ENCODE results near the gene YWHAG. TPM values are rescaled to one million over a fixed set of nuclear protein-coding genes. Genes with fewer than 3 reads are reported as not detected.
"Not testable (repeated sequence)": the region's sequence is repeated elsewhere in the genome, so short reads cannot be mapped to it uniquely, and the experiment has no call there.

The YWHAG gene
- total RNA-seq, 1 experiment from 2014 or later = 167 TPM

DNA sequence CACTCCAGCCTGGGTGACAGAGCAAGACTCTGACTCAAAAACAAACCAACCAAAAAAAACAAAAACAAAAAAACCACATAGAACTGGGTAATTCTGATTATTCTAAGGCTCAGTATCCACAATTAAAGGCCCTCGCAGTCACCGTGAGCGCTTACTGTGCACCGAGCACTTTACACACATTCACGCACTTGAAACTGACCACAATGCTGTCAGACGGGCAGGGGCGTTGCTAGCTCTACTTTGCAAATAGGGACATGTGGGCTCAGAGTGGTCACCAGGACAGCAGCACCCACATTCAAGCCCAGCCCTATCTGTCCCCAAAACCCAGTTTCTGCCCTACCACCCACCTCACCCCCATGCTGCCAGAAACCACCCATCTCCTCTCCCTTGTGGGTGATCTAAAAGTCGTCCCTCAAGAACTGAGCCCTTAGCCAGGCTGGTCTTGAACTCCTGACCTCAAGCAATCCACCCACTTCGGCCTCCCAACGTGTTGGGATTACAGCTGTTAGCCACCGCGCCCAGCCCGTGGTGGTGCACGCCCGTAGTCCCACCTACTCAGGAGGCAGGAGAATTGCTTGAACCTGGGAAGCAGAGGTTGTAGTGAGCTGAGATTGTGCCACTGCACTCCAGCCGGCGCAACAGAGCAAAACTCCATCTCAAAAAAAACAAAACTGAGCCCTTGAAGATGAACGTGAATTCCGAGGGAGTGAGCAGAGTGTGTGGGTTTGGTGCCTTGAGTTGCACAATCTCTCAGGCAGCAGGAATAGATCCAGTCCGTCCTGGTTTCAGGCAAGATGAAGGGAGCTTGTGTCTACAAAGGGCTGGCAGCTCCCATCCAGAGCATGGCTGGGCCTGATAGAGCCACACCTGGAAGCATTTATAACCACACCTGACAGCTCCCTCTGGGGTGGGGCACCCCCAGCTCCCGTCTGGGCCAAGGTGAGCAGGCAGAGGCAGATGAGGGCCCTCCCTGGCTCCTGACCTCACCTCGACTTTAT, 61.7 kb downstream of the YWHAG start:
- peak; percentile 89 for DNase-seq (ENCODE audit: low read depth)

- peak; percentile 99 for DNase-seq (ENCODE audit: low read depth)
Measured at GRCh38 chr7:76294344-76295024, 64.3 kb downstream of the YWHAG start.

- no peak for DNase-seq (ENCODE audit: low read depth)
Measured at GRCh38 chr7:76293407-76293901, 65.3 kb downstream of the YWHAG start.

DNA sequence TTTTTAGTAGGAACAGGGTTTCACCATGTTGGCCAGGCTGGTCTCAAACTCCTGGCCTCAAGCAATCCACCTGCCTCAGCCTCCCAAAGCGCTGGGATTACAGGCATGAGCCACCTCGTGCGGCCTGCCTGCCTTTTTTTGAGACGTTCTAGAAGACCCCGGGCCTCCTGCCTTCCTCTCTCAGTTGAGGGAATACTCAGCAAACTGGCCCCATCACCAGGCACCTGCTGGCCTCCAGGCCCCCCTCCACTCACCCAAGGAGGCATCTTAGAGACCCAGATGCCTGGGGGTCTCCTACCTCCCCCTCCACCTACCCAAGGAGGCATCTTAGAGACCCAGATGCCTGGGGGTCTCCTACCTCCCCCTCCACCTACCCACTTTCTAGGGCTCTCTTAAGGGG, 65.9 kb downstream of the YWHAG start:
- DNase-seq (ENCODE audit: low read depth) = not testable (repeated sequence)

GRCh38 chr7:76292213-76292573, 66.6 kb downstream of the YWHAG start:
- no peak for DNase-seq (ENCODE audit: low read depth)

DNA sequence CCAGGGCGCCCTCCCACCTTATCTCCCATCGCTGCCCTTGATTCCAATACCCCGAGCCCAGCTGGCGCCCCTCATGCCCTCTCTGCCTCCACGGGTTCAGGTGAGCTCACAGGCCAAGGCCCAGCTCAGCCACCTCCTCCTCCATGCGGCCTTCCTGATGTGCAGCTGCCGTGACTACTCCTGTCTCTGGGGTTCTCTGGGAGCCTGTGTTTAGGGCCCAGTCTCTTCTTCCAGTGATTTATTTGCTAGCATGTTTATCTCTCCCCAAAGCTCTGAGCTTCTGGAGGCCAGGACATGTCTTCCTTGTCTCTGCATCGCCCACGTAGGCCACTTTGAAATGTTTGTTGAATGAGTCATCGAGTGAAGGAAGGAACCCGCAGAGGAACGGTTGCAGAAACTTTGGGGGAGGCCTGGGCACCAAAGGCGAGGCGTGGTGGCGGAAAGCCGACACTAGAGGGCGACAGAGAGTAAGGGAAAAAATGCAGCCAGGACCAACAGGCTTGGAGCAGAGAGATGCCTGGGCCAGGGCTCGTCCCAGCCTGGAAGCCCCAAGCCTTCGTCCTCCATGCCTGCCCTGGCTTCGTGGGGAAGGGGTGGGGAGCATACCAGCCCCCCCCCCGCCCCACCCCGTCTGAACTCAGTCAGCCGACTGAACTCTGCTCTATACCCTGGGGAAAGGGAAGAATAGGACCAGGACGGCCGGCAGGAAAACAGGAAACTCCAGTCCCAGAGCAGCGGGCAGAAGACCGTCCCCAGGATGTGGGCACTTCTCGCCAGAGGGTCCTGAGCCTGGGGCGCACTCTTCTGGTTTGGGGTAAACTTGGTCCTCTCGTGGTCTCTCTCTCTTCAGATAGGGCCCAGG, 67.2 kb downstream of the YWHAG start:
- peak; percentile 100 for DNase-seq (ENCODE audit: low read depth)

GRCh38 chr7:76290847-76291350, 67.9 kb downstream of the YWHAG start:
- DNase-seq (ENCODE audit: low read depth) = not testable (repeated sequence)

GRCh38 chr7:76286842-76287403, 71.9 kb downstream of the YWHAG start:
- no peak for DNase-seq (ENCODE audit: low read depth)

DNA sequence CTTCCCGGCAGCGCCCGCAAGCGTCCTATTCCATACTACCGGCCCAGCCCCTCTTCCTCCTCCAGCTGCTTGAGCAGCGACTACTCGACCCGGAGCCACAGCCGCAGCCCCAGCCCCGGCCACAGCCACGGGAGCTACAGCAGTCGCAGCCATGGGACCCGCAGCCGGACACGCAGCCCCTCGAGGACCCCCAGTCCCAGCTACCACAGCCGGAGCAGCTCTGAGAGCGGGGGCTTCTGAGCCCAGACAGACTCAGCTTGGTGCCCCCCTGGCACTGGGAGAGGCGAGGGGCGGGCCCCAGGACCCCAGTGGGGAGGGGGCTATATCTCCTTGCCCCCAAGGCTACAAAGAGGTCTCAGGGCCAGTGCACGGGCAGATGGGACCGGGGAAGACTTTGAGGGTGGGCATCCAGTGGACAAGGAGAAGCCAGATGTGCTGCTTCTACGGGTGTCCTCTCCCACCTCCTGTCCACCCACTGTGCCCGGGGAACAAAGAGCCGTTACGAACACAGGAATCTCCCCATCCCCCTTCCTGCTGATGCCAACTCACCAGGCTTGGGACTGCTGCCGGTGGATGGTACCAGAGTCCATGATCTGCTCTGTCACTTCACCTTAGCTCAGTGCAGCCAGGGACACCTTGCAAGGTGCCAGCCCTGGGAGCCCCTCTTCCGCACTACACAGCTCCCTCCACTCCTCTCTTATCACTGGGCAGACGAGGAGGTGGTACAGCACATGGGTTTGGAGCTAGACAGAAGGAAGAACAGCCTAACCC, 73.0 kb downstream of the YWHAG start:
- DNase-seq (ENCODE audit: low read depth) = no peak

DNA sequence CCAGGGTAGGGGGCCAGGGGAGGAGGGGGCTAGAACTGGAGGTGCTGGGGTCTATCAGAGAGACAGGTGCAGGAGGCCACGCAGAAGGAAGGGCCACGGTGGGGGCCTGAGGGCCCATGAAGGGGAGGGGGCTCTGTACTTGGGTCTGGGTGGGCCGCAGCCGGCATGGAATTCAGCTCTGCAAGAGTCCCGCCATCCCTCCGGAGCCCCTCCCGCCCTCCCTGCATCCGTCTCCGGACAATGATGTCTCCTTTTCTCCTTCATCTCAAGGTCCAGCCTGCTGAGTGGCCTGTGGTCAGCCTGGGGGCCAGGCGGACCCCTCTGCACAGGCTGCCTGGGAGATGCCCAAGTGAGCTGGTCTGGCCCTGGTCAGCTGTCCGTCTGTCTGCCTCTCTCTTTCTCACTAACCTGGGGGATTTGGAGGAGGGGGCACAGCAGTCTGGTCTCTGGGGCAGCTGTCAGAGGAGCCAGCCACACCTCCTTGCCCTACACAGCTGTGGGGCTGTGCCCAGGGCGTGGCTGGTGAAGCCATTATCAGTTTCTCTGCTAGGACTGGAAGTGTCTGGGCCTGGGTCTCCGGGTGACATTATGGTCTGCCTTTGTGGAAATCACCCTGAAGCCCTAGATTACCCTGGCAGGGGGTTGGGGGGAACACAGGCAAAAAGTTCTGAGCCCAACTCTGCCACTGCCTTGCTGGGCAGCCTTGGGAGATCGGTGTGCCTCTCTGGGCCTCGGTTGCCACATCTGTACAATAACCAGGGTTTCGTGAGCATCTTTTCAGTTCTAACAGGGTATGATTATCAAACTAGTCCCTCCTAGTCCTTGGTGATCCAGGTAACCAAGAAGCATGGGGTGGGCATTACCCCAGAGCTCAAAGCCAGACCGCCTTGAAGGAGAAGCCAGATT, 75.3 kb downstream of the YWHAG start:
- DNase-seq (ENCODE audit: low read depth) = no peak

DNA sequence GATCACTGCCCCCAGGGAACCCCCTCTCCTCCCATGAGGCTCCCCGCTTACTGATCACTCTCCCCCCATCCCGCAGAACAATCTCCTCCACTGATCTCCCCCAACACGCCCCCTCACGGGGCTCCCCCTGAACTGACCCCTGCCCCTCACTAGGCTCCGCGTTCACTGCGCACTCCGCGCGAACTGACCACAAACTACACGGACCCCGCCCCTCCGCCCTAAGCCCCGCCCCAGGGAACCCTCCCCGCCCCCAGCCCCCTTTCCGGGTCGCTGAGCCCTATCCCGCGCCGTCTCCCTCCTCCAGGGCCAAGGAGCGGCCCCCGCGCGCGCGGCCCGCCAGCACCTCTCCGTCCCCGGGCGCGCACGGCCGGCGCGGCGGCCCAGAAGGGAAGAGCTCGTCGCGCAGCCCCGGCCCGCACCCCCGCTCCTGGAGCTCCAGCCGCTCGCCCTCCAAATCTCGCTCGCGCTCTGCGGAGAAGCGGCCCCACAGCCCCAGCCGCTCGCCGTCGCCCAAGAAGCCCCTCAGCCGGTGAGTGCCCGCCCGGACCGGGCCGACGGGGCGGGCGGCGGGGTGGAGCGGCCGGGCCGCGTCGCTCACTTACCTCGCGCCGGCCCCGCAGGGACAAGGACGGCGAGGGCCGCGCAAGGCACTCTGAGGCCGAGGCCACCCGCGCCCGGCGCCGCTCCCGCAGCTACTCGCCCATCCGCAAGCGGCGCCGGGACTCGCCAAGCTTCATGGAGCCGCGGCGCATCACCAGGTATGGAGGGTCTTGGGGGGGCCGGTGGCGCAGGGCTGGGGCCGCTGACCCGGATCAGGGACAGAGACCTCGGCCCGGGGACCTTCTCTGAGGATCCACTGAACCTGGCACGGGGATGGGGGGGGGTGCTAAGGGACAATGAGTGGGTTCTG, 76.2 kb downstream of the YWHAG start:
- no peak for DNase-seq (ENCODE audit: low read depth)

GRCh38 chr7:76281706-76282343, 77.0 kb downstream of the YWHAG start:
- no peak for DNase-seq (ENCODE audit: low read depth)

DNA sequence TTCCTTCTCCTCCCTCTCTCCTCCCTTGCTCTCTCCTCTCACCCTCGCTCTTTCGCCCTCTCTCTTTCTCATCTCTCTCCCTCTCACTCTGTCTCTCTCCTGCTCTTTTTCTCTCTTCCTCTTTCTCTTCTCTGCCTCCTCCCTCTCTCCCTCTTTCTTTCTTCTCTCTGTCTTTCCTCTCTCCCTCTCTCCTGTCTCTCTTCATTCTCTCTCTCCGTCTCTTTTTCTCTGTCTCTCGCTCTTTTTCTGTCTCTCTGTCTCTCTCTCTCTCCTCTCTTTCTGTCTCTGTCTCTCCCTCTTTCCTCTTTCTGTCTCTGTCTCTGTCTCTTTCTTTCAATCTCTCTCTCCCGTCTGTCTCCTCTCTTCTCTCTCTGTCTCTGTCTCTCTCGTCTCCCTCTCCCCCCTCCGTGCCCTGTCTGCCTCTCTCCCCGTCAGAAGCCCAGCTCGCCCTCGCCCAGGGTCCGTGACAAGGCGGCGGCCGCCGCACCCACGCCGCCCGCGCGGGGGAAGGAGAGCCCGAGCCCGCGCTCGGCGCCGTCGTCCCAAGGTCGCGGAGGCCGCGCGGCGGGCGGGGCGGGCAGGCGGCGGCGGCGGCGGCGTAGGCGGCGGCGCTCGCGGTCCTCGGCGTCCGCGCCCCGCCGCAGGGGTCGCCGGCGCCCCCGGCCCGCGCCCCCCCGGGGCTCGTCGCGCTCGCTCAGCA, 77.6 kb downstream of the YWHAG start:
- no peak for DNase-seq (ENCODE audit: low read depth)

DNA sequence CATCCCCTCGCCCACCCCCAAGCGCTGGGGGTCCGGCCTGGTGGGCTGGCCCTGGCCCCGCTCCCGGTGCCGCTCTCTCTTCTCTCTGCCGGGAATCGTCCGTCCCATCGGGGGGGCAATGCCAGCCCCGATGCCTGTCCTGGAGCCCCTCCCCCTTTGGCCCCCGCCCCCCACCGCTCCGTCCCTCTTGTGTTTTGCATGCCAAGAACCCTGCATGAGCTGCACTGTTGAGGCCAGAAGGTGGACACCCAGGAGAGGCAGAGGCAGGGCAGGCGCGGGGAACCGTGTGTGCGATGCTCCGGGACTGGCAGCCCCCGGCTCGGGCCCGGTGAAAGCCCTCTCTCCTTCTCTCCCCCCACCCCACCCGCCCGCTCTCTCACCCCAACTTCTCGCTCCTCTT, 78.4 kb downstream of the YWHAG start:
- DNase-seq (ENCODE audit: low read depth) = no peak

GRCh38 chr7:76278540-76278939, 80.3 kb downstream of the YWHAG start:
- peak; percentile 37 for DNase-seq (ENCODE audit: low read depth)
